ENCODE measurements around the gene ELF1.

The ELF1 gene

DNA sequence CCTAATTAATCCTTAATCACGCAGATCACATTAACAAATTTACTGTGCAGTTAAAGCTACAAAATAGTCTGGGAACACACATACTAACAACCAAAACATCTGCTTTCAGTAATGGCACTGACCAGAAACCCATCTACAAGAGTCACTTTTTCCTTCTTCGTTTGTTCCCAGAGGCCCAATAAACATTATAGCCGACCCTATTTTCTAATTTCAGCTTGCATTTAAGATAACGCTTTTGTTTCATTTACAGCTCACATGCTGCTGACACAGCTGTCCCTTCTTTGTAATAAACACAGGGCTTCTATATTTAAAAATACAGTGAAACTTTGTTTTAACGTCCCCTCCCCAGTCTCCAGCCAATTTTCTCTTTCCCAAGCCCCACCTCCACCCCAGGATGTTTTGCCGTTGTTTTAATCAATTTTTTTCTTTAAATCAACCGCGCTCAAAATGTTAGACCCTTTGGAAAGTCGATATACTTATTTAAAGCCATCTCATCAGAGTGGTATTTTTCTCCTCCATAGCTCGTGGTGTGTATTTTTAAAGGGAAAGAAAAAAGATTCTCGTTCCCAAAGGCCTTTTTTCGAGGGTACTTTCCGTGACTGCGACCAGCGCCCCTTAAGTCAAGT, 40.5 kb upstream of the ELF1 start:
- TF ChIP-seq, protein P1, sequence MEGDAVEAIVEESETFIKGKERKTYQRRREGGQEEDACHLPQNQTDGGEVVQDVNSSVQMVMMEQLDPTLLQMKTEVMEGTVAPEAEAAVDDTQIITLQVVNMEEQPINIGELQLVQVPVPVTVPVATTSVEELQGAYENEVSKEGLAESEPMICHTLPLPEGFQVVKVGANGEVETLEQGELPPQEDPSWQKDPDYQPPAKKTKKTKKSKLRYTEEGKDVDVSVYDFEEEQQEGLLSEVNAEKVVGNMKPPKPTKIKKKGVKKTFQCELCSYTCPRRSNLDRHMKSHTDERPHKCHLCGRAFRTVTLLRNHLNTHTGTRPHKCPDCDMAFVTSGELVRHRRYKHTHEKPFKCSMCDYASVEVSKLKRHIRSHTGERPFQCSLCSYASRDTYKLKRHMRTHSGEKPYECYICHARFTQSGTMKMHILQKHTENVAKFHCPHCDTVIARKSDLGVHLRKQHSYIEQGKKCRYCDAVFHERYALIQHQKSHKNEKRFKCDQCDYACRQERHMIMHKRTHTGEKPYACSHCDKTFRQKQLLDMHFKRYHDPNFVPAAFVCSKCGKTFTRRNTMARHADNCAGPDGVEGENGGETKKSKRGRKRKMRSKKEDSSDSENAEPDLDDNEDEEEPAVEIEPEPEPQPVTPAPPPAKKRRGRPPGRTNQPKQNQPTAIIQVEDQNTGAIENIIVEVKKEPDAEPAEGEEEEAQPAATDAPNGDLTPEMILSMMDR (IDR thresholded peaks at IDR 0.05) = no peak

DNA sequence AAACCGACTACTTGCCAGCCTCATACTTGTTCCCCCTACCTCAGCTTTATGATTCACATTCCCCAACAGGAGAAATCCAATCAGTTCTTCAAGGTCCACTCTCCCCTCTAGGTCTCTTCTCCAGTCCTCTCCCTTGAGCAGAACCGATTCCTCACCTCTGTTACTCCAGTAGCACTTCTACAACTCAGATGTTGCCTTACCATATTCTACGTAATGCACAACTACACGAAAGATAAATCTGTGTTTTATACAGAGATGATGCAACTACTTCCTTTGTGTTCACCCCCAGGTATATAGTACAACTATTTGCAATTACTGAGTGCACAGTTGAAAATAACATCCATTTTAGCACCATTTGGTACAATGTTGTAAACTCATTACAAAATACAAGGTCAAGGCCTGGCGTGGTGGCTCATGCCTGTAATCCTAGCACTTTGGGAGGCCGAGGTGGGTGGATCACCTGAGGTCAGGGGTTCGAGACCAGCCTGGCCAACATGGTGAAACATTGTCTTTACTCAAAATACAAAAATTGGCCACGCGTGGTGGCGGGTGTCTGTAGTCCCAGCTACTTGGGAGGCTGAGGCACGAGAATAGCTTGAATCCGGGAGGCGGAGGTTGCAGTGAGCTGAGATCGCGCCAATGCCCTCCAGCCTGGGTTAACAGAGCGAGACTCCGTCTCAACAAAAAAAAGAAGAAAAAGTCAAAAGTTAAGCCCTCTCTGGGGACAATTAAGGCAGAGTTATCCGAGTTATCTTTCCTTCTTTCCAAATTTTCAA, 39.4 kb upstream of the ELF1 start:
- TF ChIP-seq, protein P1 (IDR thresholded peaks at IDR 0.05) = no peak

GRCh38 chr13:41056826-41057711, 38.0 kb upstream of the ELF1 start:
- TF ChIP-seq, protein P1 (IDR thresholded peaks at IDR 0.05) = no peak

- TF ChIP-seq, protein P1 (IDR thresholded peaks at IDR 0.05) = no peak
Measured at GRCh38 chr13:41056194-41056593, 37.1 kb upstream of the ELF1 start.

- TF ChIP-seq, protein P1 (IDR thresholded peaks at IDR 0.05) = no peak
Measured at GRCh38 chr13:41054919-41055619, 36.0 kb upstream of the ELF1 start.

GRCh38 chr13:41054212-41054877, 35.2 kb upstream of the ELF1 start:
- TF ChIP-seq, protein P1 (IDR thresholded peaks at IDR 0.05) = peak; percentile 55
